ENCODE results near the gene KREMEN1.
"Not testable (repeated sequence)": the region's sequence is repeated elsewhere in the genome, so short reads cannot be mapped to it uniquely, and the experiment has no call there.

KREMEN1 gene

DNA sequence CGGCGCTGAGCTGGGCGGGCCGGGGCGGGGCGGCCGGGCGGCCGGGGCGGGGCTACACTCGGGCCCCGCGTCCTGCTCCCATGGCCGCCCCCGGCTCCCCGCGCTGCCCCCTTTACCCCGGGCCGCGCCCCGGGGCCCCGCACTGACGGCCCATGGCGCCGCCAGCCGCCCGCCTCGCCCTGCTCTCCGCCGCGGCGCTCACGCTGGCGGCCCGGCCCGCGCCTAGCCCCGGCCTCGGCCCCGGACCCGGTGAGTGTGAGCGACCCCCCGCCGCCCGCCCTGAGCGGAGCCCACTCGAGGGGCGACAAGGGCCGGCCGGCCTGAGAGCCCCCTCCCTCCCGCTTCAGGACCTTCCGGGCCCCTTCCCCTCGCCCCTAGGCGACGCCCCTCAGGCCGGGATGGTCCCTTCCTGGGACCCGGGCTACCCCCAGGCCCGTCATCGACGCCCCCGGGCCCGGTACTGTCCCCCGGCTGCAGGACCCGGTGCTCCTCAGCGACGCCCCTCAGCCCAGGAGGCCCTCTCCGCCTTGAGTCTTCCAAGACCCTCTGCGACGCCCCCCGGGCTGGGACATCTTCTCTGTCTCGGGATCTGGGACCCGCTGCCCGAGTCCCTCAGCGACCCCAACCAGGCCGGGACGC, at the start of gene KREMEN1:
KREMEN1 (plus strand) TSS at position 57 of the 639 bp plus-strand sequence; CDS start at position 153, 96 bp downstream.
- no peak for DNase-seq

DNA sequence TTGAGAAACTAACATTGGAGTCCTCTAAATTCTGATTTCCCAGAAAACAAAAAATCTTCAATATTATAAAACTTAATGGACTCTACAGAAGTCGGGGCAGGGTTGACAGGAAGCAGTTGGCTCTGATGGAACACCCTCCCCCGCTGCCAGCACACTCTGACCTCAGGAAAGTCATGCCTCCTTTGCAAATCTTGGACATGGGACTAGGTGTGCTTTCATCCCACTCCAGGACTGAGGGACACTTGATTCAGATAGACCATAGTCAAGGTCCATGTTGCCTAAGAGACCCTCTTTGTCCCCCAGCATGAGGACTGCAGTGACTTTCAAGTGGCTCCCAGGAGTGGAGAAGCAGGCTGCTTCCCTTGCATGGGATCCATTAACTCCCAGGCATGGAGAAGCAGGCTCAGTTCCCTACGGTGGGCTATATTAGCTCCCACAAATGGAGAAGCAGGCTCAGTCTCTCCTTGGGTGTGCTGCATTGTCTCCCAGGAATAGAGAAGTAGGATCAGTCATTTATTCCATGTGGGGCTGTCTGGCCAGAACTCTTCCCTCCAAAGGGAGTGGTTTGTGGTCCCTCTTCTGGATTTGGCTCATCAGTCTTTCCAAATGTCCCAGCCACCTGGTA, 49.6 kb upstream of the KREMEN1 start:
- no peak for DNase-seq

DNA sequence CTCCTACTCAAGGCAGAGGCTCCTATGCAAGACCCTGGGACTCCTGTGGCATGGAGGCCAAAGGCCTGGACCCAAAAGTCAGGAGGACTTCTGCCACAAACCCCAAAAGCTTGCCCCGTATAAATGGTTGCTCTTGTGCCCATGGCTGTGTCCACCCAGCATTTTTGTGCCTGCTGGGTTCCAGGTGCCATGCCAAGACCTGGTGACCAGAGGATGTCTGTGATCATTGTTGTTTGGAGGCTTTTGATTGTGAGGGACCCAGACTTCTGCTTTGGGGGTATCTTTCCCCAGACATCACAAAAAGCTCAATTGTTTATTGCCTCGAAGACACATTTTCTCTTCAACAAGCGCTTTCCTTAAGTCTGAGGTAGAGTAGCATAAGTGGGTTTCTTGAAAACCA, 46.3 kb upstream of the KREMEN1 start:
- no peak for DNase-seq

DNA sequence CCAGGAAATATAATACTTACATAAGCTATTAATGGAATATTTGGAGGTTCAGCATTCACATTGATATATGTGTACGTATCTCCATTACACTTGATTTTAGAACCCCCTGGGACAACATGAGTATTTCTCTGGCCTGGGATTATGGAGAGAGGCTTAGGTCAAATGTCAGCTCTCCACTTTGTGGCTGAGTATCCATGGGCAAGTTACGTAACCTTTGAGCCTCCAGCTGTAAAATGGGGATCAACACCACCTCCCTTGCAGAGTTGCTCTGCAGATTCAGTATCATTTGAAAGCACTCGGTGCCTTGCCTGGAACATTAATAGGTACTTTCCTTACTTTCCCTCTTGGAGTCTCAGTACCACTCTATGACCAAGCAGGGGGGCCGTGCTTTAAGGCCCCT, 44.4 kb upstream of the KREMEN1 start:
- no peak for DNase-seq

- DNase-seq, result no peak
These were observed 43.4 kb upstream of the KREMEN1 start for GRCh38 chr22:29029202-29030000.

- no peak for DNase-seq
These were observed 42.7 kb upstream of the KREMEN1 start for GRCh38 chr22:29030016-29030617.

- DNase-seq, result no peak
These were observed 42.1 kb upstream of the KREMEN1 start for GRCh38 chr22:29030618-29031226.

- no peak for DNase-seq
These were observed 41.4 kb upstream of the KREMEN1 start for GRCh38 chr22:29031227-29032011.

DNA sequence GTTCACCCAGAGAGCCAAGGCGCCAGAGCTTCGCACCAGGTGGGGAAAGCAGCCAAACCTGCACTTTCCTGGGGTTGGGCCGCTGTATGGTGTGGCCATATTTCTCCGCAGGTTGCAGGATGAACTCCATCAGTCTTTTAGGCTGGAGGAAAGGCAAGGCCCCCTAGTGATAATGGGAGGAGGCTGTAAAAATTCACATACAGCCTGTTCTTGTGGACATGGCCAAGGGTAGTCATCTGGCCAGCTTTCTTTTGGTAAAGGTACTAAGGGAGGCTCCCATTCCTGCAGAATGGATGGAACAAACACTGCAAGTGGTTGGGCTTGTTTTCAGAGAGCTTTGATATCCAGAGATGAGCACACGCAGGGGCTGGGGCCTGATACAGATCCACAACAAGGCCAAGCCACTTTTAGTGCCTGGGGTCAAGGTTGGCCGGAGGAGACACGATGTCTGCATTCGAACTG, 40.8 kb upstream of the KREMEN1 start:
- no peak for DNase-seq

- no peak for DNase-seq
These were observed 40.3 kb upstream of the KREMEN1 start for GRCh38 chr22:29032584-29032983.

DNA sequence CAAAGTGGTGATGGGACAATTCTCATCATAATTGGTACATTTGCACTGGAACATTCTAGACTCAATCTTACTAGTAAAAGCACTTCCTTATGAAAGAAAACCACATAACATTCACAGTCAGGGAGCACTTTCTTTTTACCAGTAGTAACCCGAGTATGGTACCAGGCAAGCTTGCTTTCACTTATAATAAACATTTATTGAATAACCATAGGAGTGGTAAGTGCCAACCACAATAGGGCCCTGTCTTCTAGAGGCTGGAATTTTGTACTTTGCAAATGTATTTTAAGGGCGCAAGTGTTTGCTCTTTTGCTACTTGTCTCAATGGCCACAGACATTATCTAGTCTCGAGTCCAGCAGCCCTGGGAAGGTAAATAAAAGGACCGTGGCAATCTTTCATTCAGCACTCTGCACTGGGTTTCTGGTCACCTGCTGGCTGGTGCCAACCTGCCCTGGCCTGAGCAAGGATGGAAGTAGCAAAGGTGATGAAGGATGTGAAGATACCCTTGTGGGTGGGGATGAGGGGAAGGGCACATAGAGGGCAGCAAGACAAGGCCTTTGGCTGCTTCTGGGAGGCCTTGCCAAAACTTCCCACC, 35.4 kb upstream of the KREMEN1 start:
- no peak for DNase-seq

DNA sequence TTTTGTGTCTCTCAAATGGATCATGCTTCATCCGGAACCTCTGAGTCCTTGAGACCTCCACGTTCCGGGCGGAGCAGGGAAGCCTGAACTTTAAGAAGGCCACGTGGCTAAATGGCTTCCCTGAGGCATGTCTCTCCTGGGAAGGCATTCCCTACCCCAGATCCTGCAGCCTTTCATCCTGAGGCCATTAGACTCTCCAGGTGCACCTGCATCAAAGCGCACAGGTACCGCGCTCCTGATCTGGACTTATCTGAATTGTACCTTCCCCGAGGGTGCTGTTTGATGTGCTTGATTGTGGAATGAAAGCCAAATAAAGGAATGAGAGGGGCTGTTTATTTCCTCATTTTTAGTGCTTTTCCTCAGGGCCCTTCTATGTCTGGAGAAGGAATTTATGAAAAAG, 33.7 kb upstream of the KREMEN1 start:
- DNase-seq, result no peak

GRCh38 chr22:29039684-29040083, 33.2 kb upstream of the KREMEN1 start:
- DNase-seq, result not testable (repeated sequence)

GRCh38 chr22:29040385-29041275, 32.2 kb upstream of the KREMEN1 start:
- DNase-seq, result peak; percentile 53 to 59

DNA sequence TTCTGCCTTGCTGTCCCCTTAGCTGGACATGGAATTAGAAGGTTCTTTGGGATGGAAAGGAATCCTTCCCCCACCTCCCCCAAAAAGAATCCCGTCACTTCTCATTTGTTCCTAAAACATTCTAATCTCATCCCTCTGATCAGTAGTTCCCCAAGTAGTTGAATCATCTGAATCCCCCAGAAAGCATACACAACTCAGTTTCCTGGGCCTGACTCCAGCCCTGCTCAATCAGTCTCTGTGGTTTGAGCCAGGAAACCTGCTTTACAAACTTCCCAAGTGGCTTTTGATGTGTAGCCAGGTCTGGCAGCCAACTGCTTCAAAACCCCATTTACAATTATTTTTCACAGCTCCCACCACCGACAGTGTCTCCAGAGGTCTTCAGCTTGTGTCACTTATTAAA, 31.4 kb upstream of the KREMEN1 start:
- DNase-seq, result no peak

GRCh38 chr22:29043906-29044575, 28.8 kb upstream of the KREMEN1 start:
- DNase-seq, result no peak

DNA sequence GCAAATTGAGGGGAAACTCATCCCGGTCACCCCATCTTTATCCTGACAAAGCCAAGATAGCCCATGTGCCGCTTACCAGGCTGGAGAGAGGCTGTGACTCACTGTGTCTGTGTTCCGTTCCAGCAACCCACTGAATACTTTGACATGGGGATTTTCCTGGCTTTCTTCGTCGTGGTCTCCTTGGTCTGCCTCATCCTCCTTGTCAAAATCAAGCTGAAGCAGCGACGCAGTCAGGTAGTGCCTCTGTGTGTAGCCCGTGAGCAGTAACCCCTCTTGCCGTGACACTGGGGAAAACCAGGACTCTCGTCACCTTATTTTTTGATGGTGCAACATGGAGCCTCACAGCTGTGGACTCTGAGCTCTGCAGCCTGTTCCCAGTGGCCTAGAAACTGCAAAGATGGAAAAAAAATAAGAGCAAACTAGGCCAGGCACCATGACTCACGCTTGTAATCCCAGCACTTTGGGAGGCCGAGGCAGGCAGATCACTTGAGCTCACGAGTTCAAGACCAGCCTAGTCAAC, 28.1 kb upstream of the KREMEN1 start:
- DNase-seq, result no peak

DNA sequence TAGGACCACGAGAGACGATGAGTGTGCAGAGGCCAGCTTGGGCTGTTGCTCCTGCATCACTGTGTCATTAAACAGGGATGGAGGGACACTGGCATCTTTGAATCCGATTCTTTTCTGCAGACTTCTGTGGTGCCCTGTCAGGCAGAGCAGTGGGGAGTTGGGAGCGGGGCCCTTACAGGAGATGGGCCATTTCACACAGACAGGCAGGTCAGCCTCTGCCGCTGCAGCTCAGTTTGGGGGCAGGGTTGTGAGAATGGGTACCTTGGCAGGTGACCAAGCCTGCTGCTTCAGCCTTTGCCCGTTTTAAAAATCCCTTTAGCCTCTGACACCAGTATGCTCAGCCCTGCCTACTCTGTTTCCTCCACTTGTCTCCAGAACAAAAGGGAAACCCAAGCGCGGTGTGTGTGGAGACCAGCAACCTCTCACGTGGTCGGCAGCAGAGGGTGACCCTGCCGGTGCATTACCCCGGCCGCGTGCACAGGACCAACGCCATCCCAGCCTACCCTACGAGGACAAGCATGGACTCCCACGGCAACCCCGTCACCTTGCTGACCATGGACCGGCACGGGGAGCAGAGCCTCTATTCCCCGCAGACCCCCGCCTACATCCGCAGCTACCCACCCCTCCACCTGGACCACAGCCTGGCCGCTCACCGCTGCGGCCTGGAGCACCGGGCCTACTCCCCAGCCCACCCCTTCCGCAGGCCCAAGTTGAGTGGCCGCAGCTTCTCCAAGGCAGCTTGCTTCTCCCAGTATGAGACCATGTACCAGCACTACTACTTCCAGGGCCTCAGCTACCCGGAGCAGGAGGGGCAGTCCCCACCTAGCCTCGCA, 23.8 kb upstream of the KREMEN1 start:
- no peak for DNase-seq

Measured in activated T-cell treated with anti-CD3 and anti-CD28 coated beads, Interleukin-2, amount 50 U/mL, for 48 hours (primary cell).